ENCODE measurements around the gene TRIM47.

Gene TRIM47, protein sequence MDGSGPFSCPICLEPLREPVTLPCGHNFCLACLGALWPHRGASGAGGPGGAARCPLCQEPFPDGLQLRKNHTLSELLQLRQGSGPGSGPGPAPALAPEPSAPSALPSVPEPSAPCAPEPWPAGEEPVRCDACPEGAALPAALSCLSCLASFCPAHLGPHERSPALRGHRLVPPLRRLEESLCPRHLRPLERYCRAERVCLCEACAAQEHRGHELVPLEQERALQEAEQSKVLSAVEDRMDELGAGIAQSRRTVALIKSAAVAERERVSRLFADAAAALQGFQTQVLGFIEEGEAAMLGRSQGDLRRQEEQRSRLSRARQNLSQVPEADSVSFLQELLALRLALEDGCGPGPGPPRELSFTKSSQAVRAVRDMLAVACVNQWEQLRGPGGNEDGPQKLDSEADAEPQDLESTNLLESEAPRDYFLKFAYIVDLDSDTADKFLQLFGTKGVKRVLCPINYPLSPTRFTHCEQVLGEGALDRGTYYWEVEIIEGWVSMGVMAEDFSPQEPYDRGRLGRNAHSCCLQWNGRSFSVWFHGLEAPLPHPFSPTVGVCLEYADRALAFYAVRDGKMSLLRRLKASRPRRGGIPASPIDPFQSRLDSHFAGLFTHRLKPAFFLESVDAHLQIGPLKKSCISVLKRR

DNA sequence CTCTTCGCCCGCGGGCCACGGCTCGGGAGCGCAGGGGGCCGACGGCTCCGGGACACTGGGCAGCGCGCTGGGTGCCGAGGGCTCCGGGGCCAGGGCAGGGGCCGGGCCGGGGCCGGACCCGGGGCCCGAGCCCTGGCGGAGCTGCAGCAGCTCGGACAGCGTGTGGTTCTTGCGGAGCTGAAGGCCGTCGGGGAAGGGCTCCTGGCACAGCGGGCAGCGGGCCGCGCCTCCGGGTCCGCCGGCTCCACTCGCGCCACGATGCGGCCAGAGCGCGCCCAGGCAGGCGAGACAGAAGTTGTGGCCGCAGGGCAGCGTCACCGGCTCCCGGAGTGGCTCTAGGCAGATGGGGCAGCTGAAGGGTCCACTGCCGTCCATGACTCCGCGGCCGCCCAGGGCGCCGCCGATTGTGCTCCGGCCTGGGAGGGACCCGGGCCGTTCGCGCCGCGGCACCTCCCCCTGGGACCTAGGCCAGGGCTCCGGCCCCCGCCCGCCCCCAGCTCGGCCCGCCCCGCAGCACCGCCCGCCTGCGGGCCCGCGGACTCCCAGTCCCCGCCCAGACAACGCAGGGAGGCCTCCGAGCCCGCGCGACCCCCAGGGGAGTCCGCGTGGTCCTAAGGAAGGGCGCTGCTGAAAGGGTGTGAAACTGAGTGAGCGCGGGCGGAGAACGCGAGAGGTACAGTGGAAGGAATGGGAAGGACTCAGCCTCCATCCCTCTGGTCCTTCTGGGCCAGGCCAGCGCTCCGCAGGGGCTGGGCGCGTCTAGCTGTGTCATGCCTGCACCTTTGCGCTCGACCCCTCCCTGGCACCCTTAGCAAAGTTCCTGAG, at the start of gene TRIM47:
TSS of gene TRIM47 (minus strand) at position 408 of the 825 bp plus-strand sequence. CDS start at position 375, 33 bp downstream.
- no peak for DNase-seq

DNA sequence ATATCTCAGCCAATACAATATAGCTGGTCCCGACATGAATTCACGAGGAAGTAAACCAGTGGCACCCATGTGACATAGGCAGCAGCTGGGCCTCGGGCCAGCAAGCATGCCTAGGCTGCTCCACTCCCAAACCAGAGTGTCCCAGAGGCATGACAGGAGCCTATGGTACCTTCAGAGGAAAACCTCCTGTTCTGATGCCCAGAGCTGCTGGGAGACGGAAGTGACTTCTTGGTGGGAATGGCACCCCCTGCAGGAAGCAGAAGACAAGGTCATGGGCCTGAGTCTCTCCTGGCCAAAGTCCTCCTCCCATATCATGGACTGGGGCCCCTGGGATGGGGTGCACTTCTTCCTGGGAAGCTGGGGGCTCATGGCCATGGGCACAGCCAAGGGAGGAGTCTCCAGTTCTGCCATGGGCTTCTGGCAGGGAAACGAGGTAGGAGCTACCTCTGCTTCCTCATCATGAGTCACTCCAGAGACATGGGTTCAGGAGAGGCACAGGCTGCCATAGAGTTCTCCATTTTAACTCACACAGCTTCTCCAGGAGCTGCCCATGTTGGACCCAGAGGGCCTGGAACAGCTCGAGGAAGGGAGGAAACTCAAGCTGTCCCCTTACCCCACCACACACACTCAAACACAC, 49.0 kb upstream of the TRIM47 start:
- peak; percentile 15 for DNase-seq

DNA sequence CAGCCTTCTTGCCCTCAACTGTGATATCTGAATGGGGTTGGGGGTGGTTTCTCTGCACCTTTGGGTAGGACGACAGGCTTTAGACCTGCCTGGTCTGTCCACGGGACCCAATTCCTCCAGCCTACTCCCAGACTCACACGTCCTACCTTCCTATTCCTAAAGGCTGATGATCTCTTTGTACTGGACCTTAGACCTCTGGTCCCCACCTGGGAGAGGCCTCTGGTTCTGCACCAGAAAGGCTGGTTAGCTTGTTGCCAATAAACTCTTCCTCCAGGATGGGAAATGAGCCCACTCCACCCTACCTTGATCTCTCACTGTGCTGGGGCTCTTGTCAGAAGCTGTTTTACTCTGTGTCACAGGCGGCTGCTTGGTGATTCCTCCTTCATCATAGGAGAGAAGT, 48.1 kb upstream of the TRIM47 start:
- DNase-seq, result no peak

DNA sequence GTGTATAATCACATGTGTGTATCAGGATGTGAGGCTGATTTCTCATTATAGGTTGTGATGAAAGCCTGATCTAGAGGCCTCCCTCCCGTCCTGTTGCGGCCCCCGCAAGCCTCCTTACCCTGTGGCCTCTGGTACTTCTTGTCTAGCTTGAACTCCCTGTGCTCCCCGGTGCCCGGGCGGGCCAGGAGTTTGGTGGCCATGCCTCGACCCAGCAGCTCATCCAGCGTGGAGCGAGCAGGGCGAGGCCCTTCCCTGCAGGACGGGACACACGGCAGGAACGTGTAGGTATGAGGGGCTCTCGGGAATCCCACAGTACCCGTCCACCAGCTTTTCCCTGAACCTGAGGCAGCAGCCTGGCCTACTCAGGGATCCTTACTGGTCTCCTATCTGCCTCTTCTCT, 47.5 kb upstream of the TRIM47 start:
- DNase-seq, result no peak

DNA sequence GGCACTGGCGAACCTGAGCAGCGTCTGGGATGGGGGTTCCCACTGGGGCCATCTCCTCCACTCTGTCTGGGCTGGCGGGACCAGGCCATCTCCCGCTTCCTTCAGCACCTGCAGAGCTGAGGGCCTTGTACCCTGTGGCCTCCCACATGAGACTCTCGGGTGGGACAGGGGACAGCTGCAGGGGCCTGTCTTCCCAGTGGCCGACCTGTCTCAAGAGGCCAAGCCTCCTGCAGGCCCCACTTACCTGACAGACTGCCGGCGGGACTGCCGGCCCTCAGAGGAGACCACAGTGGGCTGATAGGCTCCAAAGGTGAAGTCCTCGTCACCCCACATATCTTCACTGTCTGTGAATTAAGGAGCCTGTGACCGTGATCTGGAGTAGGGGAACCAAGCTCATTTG, 46.7 kb upstream of the TRIM47 start:
- no peak for DNase-seq

DNA sequence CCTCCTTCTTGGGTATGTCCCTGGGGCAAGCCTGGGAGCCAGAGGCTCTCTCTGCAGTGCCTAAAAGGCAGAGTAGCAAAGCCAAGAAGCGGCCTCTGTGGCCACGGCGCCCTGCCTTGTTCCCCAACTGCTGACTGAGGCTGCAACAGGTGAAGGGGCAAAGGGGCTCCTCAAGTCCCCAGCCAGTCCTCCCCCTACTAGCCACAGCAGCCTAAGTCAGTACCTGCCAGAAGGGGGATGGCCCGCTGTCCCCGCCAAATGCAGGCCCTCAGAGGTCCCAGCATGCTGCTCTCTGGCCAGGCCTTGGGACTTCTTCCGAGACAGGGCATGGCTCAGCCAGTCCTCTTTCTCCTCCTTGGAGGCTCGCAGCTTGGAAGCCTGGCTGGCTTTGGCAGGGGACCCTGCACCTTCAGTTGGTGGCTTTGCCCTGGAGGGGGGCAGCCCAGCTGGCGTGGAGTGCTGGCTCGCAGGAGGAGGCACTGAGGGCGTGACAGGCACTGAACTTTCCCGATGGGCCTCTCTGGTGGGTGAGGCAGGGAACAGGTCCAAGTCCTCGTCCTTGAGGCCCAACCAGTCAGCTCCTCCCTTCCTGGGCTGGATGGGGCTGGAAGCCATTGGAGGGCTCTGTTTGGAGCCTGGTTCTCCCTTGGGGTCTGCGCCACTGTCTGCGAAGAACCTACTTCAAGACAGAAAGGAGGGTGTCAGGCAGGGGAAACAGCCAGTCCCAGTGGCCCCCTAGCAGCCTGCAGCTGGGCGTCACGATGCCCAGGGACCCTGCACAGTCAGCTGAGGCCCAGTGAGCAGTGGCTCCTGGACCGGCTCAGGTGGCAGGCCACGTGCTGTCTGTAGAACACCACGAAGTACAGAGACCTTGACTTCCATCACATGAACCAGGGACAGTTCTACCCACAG, 44.8 kb upstream of the TRIM47 start:
- no peak for DNase-seq

DNA sequence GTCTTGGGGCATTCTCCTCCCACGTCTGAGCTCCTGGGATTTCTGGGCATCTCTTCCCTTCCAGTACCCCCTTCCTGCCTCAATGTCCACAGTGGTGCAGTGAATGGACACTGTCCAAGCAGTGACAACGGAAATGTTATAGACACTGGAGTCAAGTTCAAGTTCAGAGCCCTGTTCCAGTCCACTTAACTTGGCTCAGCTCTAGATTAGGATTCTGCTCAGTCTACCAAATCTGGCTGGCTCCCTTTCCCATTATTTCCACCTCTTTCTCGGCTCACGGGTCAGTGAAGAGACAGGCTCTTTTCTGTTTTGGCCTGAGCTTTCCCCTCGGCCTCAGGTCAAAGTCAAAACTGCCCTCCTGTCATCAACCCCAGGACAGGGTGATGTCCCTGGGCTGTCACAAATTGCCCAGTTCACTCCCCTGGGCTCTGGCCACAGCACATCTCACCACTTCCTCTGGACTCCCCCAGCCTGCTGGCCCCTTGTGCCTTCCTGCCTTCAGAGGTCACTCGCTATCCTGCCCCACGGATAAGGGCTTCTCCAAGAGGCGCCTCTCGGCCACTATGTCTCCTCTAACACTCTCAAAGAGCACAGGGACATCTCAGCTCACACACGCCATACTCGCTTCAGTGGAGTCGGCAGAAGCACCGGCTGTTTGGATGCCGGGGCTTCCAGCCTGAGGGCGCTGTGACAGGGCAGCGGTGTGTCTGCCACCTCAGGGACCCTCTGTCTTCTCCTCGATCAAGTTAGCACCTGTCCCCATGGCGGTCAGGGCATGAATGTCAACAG, 44.0 kb upstream of the TRIM47 start:
- DNase-seq, result no peak

DNA sequence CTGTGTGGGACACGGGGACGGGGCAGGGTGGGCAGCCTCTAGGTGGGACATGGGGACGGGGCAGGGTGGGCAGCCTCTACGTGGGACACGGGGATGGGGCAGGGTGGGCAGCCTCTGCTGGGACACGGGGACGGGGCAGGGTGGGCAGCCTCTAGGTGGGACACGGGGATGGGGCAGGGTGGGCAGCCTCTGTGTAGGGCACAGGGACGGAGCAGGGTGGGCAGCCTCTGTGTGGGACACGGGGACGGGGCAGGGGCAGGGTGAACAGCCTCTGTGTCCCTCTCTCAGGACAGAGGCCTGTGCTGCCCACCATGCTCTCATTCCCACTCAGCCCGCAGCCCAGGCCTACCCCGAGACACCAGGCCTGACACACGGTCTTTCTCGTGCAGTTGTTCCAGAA, 43.2 kb upstream of the TRIM47 start:
- no peak for DNase-seq

DNA sequence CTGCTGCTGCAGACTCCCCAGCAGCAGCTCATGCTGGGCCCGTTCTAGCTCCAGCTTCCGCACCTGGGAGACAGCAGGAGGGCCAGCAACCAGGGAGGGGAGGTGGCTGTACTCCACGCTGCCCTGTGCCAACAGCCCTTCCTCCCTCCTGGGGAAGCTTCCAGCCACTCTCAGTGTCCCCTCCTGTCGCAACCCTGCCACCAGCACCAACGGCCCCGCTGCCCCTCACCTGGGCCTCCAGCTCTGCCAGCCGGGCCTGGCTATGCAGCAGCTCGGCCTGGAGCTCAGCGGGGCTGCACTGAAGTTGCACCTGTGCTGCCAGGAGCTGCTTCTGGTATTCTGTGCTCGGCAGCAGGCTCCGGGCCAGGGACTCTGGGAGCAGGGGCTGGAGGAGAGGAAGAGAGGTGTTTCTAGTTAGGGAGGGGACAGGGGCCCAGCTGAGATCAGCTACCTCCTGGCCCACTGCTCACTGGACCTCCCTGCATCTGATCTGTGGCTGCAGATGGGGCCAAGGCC, 41.7 kb upstream of the TRIM47 start:
- DNase-seq, result no peak

DNA sequence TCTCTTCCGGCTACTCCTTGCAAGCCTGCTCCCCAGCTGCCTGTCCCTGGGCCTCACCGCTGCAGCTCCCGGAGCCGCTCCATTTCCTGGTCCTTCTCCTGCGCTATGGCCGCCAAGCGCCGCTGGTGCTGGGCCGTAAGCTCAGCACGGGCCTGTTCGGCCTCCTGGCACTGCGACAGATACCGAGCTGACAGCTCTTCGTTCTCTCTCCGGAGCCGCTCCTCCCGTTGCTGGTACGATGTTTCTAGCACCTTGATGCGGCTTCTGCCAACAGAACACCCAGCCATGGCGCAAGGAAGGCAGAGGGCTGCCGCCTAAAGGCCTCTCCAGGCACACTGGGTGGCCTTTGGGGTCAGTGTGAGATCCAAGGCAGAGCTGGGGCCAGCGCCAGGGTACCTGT, 41.2 kb upstream of the TRIM47 start:
- no peak for DNase-seq

DNA sequence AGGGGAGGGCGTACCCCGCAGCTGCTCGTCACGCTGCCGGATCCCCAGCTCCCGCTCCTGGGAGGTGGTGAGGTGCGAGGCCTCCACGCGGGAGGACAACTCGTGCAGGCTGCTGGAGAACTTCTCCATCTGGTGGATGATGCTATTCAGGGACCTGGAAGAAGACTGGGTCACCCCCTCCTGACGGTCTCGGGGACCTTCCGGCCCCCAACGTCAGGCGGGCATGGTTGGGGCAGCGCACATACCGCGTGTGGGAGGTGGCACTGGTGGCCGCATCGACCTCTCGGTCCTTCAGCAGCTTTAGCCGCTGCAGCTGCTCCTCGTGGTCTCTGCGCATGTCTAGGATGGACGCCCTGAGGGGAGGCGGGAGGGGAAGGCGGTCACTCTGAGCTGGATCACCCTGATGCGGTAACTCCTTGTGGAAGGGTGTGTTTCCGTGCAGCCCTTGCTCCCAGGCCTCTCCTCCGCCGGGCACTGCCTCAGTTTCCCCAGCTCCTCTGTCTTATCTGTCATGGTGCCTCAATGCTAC, 39.6 kb upstream of the TRIM47 start:
- no peak for DNase-seq

DNA sequence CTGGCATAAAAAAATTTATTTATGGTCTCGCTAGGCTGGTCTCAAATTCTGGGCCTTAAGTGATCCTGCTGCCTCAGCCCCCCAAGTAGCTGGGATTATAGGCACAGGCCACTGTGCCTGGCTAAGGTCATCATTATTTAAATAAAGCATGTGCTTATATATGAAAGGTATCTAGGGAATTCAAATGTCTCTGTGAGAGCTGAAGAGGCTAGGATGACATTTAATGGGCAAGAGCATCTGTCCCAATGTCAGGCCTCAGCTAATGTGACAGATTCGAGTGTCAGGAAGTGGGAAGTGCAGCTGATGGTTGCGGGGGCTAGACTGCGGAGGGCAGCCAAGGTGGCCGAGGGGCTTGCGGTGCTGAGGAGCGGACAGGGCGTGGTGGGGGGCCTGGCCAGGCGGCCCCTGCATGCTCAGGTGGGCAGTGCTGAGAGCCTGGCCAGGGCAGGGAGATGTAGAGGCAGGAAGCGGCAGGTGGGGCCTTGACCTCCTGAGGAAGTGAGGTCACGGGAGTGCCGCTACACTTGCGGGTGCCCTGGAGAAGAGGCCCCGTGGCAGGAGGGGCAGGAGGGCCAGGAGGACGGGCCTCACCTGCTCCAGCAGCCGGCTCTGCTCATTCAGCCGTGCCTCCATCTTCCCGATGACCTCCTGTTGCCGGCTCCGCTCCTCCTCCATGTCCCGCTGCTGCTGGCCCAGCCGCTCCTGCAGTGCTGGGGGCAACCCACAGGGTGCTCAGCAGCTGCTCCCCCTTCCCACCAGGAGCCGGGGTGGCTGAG, 38.9 kb upstream of the TRIM47 start:
- no peak for DNase-seq

DNA sequence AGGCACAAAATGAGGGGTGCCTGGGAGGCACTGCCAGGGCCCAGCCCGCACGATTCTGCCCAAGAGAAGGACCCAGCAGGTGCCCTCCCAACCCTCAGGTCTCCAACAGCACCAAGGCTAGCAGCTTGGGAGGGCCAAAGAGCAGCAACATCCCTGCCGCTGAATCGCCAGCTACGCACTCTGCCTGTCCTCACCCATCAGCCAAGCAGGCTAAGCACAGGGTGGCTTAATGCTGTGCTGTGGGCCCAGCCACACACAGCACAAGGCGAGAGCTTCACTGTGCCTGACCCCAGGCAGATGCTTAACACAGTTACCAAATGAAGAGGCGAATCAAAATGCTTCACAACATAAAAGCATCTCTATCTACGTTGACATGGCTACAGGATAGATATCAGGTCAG, 36.9 kb upstream of the TRIM47 start:
- DNase-seq, result no peak

DNA sequence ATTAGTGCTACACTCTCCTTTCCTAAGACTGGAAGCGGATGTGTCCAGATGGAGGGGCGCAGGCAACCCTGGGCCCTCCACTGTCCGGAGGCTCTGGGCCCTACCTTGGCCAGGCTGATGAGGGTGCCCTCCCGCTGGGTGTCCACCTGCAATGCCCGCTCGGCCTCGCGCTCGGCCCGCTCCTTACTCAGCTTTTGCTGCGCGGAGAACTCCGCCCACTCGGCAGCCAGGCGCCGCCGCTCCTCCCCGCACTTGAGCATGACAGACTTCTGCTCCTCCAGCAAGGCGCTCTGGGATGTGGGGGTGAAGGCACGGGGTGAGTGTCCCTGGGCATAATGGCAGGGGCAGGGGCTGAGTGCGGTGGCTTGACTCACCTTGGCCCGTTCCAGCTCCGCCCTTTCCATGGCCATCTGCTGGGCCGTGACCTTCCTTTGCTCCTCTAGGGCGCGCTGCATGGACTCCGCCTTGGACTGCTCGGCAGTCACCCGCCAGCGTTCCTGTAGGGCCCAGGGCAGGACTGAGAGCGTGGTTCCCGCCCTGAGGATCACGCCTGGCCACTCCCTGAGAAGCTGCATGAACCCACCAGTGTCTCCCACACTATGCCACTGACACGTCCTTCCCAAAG, 36.4 kb upstream of the TRIM47 start:
- no peak for DNase-seq

DNA sequence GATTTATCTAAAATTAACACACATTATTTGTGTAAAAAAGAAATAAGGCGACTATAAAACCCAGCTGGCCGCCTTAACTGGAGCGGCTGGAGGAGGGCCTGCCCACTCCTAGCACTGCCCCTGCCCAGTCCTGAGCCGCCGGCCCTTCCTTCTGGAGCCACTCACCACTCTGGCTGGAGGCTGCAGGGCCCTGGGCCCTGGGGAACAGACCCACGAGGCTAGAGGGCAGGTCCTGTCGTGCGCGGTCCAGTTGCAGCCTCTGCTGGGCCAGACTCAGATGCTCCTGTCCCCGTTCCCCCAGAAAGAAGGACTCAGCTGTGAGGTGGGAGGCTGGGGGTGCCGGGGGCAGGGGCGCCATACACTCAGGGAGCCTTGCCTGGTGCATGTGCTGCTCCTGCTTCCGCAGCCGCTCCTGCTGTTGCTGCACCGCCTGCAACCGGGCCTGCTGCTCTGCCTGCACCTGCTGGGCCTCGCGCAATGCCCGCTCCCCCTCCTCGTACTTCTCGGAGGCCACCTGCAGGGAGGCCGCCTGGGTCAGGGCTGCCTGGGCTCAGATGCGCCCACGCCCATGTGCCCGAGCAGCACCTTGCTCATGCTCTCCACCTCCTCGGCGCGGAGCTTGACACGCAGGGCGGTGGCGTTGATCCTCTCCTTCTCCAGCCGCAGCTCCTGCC, 35.3 kb upstream of the TRIM47 start:
- no peak for DNase-seq

DNA sequence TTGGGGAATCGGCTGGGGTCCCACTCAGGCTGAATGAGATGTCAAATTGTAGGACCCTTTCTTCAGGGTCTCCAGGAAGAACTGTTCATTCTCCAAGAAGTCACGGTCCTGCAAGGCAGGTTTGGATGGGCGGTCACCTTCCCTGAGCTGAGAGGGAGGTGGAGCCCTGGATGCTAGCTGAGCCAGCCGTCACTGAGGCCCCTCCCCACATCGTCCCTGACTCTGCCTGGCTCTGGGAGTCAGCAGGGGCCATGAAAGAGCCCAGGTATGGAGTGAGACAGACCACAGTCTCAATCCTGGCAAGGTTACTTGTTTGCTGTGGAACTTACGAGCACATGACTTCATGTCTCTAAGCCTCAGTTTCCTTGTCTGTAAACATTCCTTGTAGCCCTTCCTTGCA, 32.3 kb upstream of the TRIM47 start:
- DNase-seq, result no peak

DNA sequence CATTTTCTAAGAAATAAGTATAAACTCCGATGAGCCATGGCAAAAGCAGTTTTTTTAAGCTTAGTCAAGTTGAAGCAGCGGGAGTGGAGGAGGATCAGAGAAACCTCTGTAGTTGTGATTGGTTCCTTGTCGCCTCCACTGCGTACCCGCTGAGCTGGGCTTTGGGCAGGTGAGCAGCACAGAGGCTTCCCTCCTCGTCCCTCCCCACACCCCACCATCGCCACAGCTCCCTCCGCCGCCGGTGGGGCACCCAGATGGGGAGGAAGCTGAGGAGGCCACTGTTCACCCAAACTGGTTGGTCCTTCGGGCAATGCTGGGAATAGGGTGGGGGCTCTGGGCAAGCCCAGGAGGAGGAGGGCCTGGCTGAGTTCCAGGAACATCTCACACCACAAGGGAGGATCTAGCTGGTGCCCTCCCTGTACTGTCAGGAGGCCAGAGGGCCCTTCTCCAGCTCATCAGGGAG, 31.5 kb upstream of the TRIM47 start:
- DNase-seq, result peak; percentile 23

DNA sequence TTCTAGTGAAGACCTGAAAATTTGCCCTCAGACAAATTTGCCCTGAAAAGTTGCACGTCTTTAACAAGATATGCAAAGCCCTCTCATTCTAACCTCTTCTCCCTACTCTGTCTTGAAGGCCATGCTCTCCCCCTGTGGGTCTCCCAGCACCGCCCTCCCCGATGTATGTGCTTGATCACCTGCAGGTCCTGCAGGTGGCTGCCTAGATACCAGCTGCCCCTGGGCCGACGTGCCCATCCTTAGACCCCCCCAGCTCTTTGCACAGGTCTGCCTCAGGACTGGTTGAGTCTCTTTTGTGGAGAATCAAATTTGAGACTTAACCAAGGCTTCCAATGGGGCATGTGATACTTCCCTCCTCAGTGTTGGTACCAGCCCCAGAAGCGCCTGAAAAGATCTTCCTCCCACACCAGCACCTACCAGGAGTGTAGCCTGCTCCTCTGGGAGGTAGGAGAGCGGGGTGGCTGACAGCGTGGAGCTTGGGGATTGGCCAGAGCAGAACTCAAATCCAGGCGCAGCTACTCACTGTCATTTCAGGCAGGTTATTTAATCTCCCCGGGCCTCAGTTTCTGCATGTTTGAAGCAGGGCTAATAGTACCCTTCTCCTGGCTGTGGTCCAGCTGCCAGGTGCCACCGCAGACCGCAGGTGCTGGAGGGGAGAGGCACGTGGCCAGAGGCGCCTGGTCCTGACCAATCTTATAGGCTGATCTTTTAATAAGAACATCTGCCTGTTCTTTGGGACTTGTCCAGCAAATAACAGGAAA, 30.9 kb upstream of the TRIM47 start:
- no peak for DNase-seq
